MM.1S (cell line): Measurements from ENCODE around the gene ZFYVE21.

ENCODE experiments used
- DNase-seq: peaks from one replicate; pipeline ENCODE4 v3.0.0-alpha.2; 2015
- H2AFZ ChIP-seq: fragments of 300-600 bp; sonication (generic); 2 replicates; pipeline ENCODE4 v1.6.0; 2016; ENCODE audit warnings: antibody characterized with exemption, low read length
- H3F3A ChIP-seq: fragments of 300-600 bp; sonication (generic); 2 replicates; pipeline ENCODE4 v1.6.1; 2016; ENCODE audit warnings: mild to moderate bottlenecking, antibody characterized with exemption, low read length, moderate library complexity, mixed read lengths; ENCODE audit not compliant: insufficient read depth
- H3K27ac ChIP-seq: fragments of 300-600 bp; sonication (generic); 2 replicates; pipeline ENCODE4 v1.5.1; 2016; ENCODE audit warnings: mild to moderate bottlenecking, low read length
- H3K27me3 ChIP-seq: fragments of 300-600 bp; sonication (generic); replicated peaks from 2 replicates; pipeline ENCODE4 v1.6.0; 2016; ENCODE audit warnings: low read length; ENCODE audit not compliant: insufficient read depth
- H3K36me3 ChIP-seq: fragments of 300-600 bp; sonication (generic); replicated peaks from 2 replicates; pipeline ENCODE4 v1.6.1; 2016; ENCODE audit warnings: mild to moderate bottlenecking, low read length, mixed read lengths; ENCODE audit not compliant: insufficient read depth
- H3K4me1 ChIP-seq: fragments of 300-600 bp; sonication (generic); 2 replicates; pipeline ENCODE4 v1.6.1; 2016; ENCODE audit warnings: low read length, mixed read lengths
- H3K4me2 ChIP-seq: fragments of 300-600 bp; sonication (generic); 2 replicates; pipeline ENCODE4 v1.6.0; 2016; ENCODE audit warnings: low read depth, low read length
- H3K4me3 ChIP-seq: fragments of 300-600 bp; sonication (generic); 2 replicates; pipeline ENCODE4 v1.5.1; 2016; ENCODE audit warnings: low read length, mixed read lengths
- H3K79me2 ChIP-seq: fragments of 300-600 bp; sonication (generic); 2 replicates; pipeline ENCODE4 v1.6.1; 2016; ENCODE audit warnings: mixed run types, low read length, mixed read lengths
- H3K9ac ChIP-seq: fragments of 300-600 bp; sonication (generic); 2 replicates; pipeline ENCODE4 v1.6.1; 2016; ENCODE audit warnings: low read length, mixed read lengths
- H3K9me2 ChIP-seq: fragments of 300-600 bp; sonication (generic); replicated peaks from 2 replicates; pipeline ENCODE4 v1.6.1; 2016; ENCODE audit warnings: mild to moderate bottlenecking, low read length, mixed read lengths; ENCODE audit not compliant: insufficient read depth
- H3K9me3 ChIP-seq: fragments of 300-600 bp; sonication (generic); replicated peaks from 2 replicates; pipeline ENCODE4 v1.6.1; 2016; ENCODE audit warnings: mild to moderate bottlenecking, low read length, mixed read lengths; ENCODE audit not compliant: insufficient read depth
- H4K20me1 ChIP-seq: fragments of 300-600 bp; sonication (generic); 2 replicates; pipeline ENCODE4 v1.6.1; 2016; ENCODE audit warnings: mild to moderate bottlenecking, low read length, moderate library complexity, mixed read lengths; ENCODE audit not compliant: insufficient read depth
- EZH2 ChIP-seq: fragments of 300-600 bp; sonication (generic); optimal IDR thresholded peaks from 2 replicates; pipeline ENCODE3; 2017; ENCODE audit warnings: low read depth, mild to moderate bottlenecking, antibody characterized with exemption, low read length, mixed read lengths
- EZH2phosphoT487 ChIP-seq: fragments of 300-600 bp; sonication (generic); IDR thresholded peaks from 2 replicates; pipeline ENCODE4 v1.6.1; 2018; ENCODE audit warnings: antibody characterized with exemption, low read length
- TF ChIP-seq, protein P1 (sequence below): fragments of 300-600 bp; sonication (generic); IDR thresholded peaks from 2 replicates; pipeline ENCODE4 v1.5.1; 2016; ENCODE audit warnings: antibody characterized with exemption, low read length, mixed read lengths

ZFYVE21 gene

DNA sequence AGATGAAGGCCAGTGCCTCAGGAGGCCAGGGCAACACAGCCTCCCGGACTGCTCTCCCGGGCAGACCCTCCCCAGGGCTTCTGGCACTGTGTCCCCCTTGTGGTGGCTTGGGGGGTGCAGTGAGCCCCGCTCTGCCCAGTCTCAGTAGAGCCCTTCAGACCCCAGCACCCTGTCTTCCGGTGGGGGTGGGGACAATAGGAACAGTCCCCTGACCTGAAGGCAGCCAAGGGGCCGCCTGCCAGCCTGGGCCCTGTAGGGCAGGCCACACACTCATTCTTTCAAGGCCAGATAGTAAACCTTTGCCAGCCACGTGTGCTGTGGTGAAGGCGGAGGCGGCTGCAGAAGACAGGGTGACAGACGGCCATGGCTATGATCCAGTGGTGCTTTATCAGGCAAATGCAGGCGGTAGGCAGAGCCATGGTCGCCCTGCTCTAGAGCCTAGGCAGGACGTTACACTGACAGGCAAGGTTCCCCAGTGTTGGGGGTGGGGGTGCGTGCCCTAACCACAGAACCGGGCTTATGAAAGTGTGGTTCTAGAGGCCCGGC, 15.0 kb downstream of the ZFYVE21 start:
- Histone ChIP-seq H3K4me2 (no peak overlapping the region), H3K9ac (no peak overlapping the region), H3K4me3 (no peak overlapping the region), H3F3A (no peaks in the 10 kb centered on the region), H3K79me2 (no peaks in the 10 kb centered on the region), H3K27me3 (no peaks in the 10 kb centered on the region), H3K9me3 (no peaks in the 10 kb centered on the region), H3K36me3 (no peaks in the 10 kb centered on the region), H2AFZ (no peak overlapping the region), H4K20me1 (no peaks in the 10 kb centered on the region), H3K4me1 (no peaks in the 10 kb centered on the region), H3K27ac (no peak overlapping the region), H3K9me2 (no peaks in the 10 kb centered on the region)
- DNase-seq = no peak
- TF ChIP-seq EZH2 (no peak), EZH2phosphoT487 (no peak)
- TF ChIP-seq, protein P1, sequence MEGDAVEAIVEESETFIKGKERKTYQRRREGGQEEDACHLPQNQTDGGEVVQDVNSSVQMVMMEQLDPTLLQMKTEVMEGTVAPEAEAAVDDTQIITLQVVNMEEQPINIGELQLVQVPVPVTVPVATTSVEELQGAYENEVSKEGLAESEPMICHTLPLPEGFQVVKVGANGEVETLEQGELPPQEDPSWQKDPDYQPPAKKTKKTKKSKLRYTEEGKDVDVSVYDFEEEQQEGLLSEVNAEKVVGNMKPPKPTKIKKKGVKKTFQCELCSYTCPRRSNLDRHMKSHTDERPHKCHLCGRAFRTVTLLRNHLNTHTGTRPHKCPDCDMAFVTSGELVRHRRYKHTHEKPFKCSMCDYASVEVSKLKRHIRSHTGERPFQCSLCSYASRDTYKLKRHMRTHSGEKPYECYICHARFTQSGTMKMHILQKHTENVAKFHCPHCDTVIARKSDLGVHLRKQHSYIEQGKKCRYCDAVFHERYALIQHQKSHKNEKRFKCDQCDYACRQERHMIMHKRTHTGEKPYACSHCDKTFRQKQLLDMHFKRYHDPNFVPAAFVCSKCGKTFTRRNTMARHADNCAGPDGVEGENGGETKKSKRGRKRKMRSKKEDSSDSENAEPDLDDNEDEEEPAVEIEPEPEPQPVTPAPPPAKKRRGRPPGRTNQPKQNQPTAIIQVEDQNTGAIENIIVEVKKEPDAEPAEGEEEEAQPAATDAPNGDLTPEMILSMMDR = no peak

- no peaks in the 10 kb centered on the region for H3K9me3 ChIP-seq
- no peak for DNase-seq
- H3K4me1 ChIP-seq = no peaks in the 10 kb centered on the region
- H3K79me2 ChIP-seq = no peaks in the 10 kb centered on the region
- no peaks in the 10 kb centered on the region for H3K9me2 ChIP-seq
- H3K9ac ChIP-seq = no peak overlapping the region
- no peak overlapping the region for H2AFZ ChIP-seq
- H3F3A ChIP-seq = no peaks in the 10 kb centered on the region
- no peak overlapping the region for H3K27ac ChIP-seq
- H3K4me3 ChIP-seq = no peak overlapping the region
- H3K36me3 ChIP-seq = no peaks in the 10 kb centered on the region
- H3K27me3 ChIP-seq = no peaks in the 10 kb centered on the region
- H3K4me2 ChIP-seq = no peak overlapping the region
- no peak for TF ChIP-seq EZH2
- TF ChIP-seq, protein P1 = no peak
- no peak for TF ChIP-seq EZH2phosphoT487
- H4K20me1 ChIP-seq = no peaks in the 10 kb centered on the region
Measured at GRCh38 chr14:103731481-103731880, 15.9 kb downstream of the ZFYVE21 start.

DNA sequence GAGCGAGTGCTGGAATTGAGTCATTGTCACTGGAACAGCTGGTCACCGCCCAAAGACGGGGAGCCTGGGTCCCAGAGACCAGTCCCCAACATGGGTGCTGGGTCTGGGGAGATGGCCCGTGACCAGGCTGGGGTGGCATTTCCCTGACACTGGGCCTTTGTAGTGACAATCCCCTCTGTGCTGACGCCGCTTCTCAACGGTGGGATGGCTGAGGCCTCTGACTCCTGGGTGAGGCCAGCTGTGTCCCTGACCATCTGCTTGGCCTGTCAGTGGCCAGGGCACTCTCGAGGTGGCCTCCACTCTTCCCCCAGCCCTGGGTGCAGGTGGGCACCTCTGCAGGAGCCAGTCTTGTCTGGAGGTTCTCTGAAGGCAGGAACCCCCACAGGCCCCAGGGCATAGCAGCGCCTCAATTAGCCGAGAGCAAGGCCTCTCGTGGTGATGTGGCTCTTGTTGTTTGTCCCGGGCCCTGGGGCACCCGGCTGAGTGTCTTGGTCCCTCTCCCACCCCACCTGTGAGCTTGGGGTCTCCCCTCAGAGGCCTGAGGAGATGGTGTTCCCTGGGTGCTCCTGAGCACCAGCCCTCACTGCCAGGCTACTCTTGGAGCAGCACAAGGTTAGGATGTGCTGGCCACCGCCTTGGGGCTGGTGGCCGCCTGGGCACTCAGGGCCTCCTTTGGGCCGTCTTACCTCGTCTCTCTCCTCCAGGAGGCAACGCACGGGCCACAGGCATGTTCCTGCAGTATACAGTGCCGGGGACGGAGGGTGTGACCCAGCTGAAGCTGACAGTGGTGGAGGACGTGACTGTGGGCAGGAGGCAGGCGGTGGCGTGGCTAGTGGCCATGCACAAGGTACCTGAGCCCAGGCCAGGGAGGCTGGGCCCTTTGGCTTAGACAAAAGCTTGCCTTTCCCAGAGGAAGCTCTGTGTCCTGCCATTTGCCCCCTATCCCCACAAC, 16.6 kb downstream of the ZFYVE21 start:
- Histone ChIP-seq H3K79me2 (no peaks in the 10 kb centered on the region), H3K4me2 (no peak overlapping the region), H2AFZ (no peak overlapping the region), H4K20me1 (no peaks in the 10 kb centered on the region), H3K27me3 (no peaks in the 10 kb centered on the region), H3F3A (no peaks in the 10 kb centered on the region), H3K9me2 (no peaks in the 10 kb centered on the region), H3K36me3 (no peaks in the 10 kb centered on the region), H3K27ac (no peak overlapping the region), H3K4me3 (no peak overlapping the region), H3K9me3 (no peaks in the 10 kb centered on the region), H3K4me1 (no peaks in the 10 kb centered on the region), H3K9ac (no peak overlapping the region)
- DNase-seq = no peak
- TF ChIP-seq EZH2 = no peak
